Natural killer cell (primary cell): ENCODE results near the gene AUTS2. TPM values are rescaled to one million over a fixed set of nuclear protein-coding genes. Genes with fewer than 3 reads are reported as not detected.

Experiments
- ATAC-seq, 3 donors: fragments of 150-1000 bp in 2 of 3; fragments of 200-7000 bp in 1 of 3; cut with Tn5 transposase; 1 replicate in 1 of 3; 2 replicates in 2 of 3; pipeline ENCODE4 v1.10.0; 2021; ENCODE audit warnings: mild to moderate bottlenecking in 2 of 3, moderate library complexity in 2 of 3
- DNase-seq, 2 donors: peaks; one replicate each; pipeline versions ENCODE4 v3.0.0 to v3.0.0-alpha.2; 2013 to 2021; ENCODE audit warnings: mixed read lengths in 1 of 2
- H3K27ac ChIP-seq: one replicate; pipeline ENCODE4 v1.5.1; 2013; ENCODE audit warnings: mild to moderate bottlenecking, low read length
- H3K27me3 ChIP-seq: one replicate; pipeline ENCODE4 v1.6.1; 2013; ENCODE audit warnings: low read length; ENCODE audit not compliant: control insufficient read depth, insufficient read depth
- H3K36me3 ChIP-seq: one replicate; pipeline ENCODE4 v1.6.1; 2013; ENCODE audit warnings: low read length; ENCODE audit not compliant: control insufficient read depth, insufficient read depth
- H3K4me1 ChIP-seq: one replicate; pipeline ENCODE4 v1.6.1; 2013; ENCODE audit warnings: low read length; ENCODE audit not compliant: control insufficient read depth, insufficient read depth
- H3K4me3 ChIP-seq: one replicate; pipeline ENCODE4 v1.5.1; 2013; ENCODE audit warnings: low read length
- H3K9me3 ChIP-seq: one replicate; pipeline ENCODE4 v1.6.1; 2013; ENCODE audit warnings: low read length; ENCODE audit not compliant: control insufficient read depth, insufficient read depth
- H3K27ac Mint-ChIP-seq, 2 donors: one replicate each; pipeline ENCODE4 v1.8.0; 2022; ENCODE audit warnings: mild to moderate bottlenecking in 2 of 2, mixed read lengths in 2 of 2, moderate library complexity in 1 of 2
- H3K27me3 Mint-ChIP-seq, 2 donors: one replicate each; pipeline ENCODE4 v1.8.0; 2022; ENCODE audit warnings: low read depth in 2 of 2, mixed read lengths in 2 of 2
- H3K36me3 Mint-ChIP-seq: one replicate; pipeline ENCODE4 v1.8.0; 2022; ENCODE audit warnings: mixed read lengths
- H3K4me1 Mint-ChIP-seq, 2 donors: one replicate each; pipeline ENCODE4 v1.8.0; 2022; ENCODE audit warnings: mixed read lengths in 2 of 2
- H3K4me3 Mint-ChIP-seq: one replicate; pipeline ENCODE4 v1.8.0; 2022; ENCODE audit warnings: mild to moderate bottlenecking, moderate library complexity, mixed read lengths
- H3K9me3 Mint-ChIP-seq, 2 donors: one replicate each; pipeline ENCODE4 v1.8.0; 2022; ENCODE audit warnings: mixed read lengths in 2 of 2
- WGBS: methylation state at CpG from one replicate; pipeline ENCODE4 v1.1.7; 2013; ENCODE audit warnings: missing lambda C conversion rate; ENCODE audit not compliant: insufficient coverage; 5-methylcytosine and 5-hydroxymethylcytosine counted together
- intact Hi-C: fragments of 100-400 bp; cut with micrococcal nuclease; formaldehyde crosslinking; loops from one replicate; pipeline ENCODE4 v1.14.2; 2022
- total RNA-seq, 4 donors: library from RNA; stranded (reverse); fragments of 120-200 nt in 1 of 4; gene quantifications; one replicate each; pipeline versions ENCODE4 v1.2.3 to v1.2.4, GENCODE V29; 2013 to 2022
- TF ChIP-seq, protein P1 (sequence below): fragments of 200-600 bp; IDR thresholded peaks from one replicate; pipeline ENCODE4 v1.8.0; 2022; ENCODE audit warnings: antibody characterized with exemption

AUTS2 gene
- total RNA-seq, 3 donors from 2014 or later (not counting 1 experiment from before 2014, with no cell fraction given) = 147 to 197 (median 155) TPM

GRCh38 chr7:70714506-70715038, 1116.3 kb downstream of the AUTS2 start:
- H3K27ac Mint-ChIP-seq = peak overlapping the region; percentile 44 to 53
- TF ChIP-seq, protein P1, sequence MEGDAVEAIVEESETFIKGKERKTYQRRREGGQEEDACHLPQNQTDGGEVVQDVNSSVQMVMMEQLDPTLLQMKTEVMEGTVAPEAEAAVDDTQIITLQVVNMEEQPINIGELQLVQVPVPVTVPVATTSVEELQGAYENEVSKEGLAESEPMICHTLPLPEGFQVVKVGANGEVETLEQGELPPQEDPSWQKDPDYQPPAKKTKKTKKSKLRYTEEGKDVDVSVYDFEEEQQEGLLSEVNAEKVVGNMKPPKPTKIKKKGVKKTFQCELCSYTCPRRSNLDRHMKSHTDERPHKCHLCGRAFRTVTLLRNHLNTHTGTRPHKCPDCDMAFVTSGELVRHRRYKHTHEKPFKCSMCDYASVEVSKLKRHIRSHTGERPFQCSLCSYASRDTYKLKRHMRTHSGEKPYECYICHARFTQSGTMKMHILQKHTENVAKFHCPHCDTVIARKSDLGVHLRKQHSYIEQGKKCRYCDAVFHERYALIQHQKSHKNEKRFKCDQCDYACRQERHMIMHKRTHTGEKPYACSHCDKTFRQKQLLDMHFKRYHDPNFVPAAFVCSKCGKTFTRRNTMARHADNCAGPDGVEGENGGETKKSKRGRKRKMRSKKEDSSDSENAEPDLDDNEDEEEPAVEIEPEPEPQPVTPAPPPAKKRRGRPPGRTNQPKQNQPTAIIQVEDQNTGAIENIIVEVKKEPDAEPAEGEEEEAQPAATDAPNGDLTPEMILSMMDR = no peak
- H3K9me3 ChIP-seq = no peaks in the 10 kb centered on the region
- no peak overlapping the region for H3K4me3 ChIP-seq
- peaks cover 88 to 89% of the 10 kb centered on the region in 2 donors for H3K4me1 Mint-ChIP-seq
- no peak overlapping the region for H3K27ac ChIP-seq
- H3K27me3 Mint-ChIP-seq = no peaks in the 10 kb centered on the region
- H3K9me3 Mint-ChIP-seq = no peaks in the 10 kb centered on the region
- no peaks in the 10 kb centered on the region for H3K27me3 ChIP-seq
- DNase-seq (no peak), ATAC-seq (no peak)
- H3K36me3 Mint-ChIP-seq = no peaks in the 10 kb centered on the region
- 92% methylated on average over 6 of the region's 6 CpGs for WGBS
- no peak overlapping the region for H3K4me3 Mint-ChIP-seq
- intact Hi-C loops = no loop called here
- H3K36me3 ChIP-seq = no peaks in the 10 kb centered on the region
- peaks cover 29% of the 10 kb centered on the region for H3K4me1 ChIP-seq

DNA sequence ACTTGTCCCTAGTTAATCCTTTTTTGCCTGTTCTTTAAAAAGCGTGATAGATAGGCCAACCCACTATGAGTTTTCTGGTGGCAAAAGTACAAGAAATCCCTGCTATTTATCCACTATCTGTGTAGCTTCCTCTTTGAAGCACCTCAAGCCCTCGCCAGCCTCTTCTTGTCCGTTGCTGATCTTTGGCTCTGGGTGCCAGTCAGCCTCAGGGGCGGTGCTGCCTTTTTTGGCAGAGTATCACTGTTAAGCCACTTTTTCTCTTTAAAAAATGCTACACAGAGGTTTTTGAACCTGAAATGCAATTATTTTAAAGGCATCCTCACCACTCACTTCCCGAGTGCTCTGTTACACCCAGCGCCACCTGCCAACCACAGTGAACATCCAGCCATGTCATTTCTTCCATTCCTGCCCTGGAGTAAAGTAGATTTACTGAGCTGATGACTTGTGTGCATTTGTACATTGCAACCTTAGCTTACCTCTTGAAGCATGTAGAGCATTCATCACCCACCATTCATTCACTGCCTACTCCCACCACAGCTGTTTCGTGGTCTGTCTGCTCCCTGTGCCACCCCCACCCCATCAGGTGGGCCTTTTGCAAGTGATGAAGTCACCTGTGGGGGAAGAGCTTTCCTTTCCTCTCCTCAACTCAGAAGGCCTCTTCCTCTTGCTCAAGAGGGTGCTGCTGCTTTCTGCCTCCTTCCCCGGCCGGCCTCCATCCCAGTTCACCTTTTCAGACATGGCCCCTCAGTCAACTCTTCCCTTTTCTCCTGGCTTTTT, 1119.5 kb downstream of the AUTS2 start:
- no peak for DNase-seq

DNA sequence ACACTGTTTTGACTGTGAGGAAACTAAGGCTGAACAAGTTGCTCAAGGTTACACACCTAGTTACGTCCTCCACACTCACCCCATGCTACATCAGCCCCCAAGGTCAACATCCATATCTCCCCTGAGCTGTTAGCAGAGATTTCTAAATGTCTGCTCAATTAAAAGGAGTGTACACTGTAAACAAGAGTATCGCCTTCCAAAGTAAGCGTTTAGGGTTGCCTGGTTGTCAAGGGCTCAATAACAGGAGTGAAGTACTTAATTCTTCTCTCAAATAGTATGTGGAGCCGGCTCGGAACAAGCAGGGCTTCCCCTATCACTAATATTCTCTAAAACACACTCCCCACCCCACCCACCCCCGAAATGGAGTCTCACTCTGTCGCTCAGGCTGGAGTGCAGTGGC, 1120.8 kb downstream of the AUTS2 start:
- TF ChIP-seq, protein P1 = no peak
- Histone ChIP-seq H3K4me3 (no peak overlapping the region), H3K27me3 (no peaks in the 10 kb centered on the region), H3K36me3 (no peaks in the 10 kb centered on the region), H3K27ac (no peak overlapping the region), H3K4me1 (peaks cover 21% of the 10 kb centered on the region), H3K9me3 (no peaks in the 10 kb centered on the region)
- H3K27ac Mint-ChIP-seq = peak overlapping the region; percentile 82 to 84
- no peaks in the 10 kb centered on the region for H3K36me3 Mint-ChIP-seq
- WGBS = 98% methylated on average over 7 of the region's 7 CpGs
- H3K27me3 Mint-ChIP-seq = no peaks in the 10 kb centered on the region
- DNase-seq (no peak), ATAC-seq (no peak)
- intact Hi-C loops = no loop called here
- H3K4me1 Mint-ChIP-seq = peaks cover 84 to 86% of the 10 kb centered on the region in 2 donors
- peak overlapping the region; percentile 51 for H3K4me3 Mint-ChIP-seq
- H3K9me3 Mint-ChIP-seq = no peaks in the 10 kb centered on the region

More for the DNA sequence above, 1119.5 kb downstream of the AUTS2 start:
- H3K4me3 ChIP-seq = no peak overlapping the region
- H3K27ac ChIP-seq = no peak overlapping the region
- no peaks in the 10 kb centered on the region for H3K27me3 ChIP-seq
- Mint-ChIP-seq H3K4me1 (peaks cover 81 to 86% of the 10 kb centered on the region in 2 donors), H3K4me3 (peak overlapping the region; percentile 13), H3K27me3 (no peaks in the 10 kb centered on the region), H3K9me3 (no peaks in the 10 kb centered on the region), H3K36me3 (no peaks in the 10 kb centered on the region), H3K27ac (peak overlapping the region; percentile 82 to 84)
- intact Hi-C loops = no loop called here
- TF ChIP-seq, protein P1 = no peak
- no peaks in the 10 kb centered on the region for H3K36me3 ChIP-seq
- no peak for ATAC-seq
- WGBS = 90% methylated on average over 9 of the region's 9 CpGs
- H3K9me3 ChIP-seq = no peaks in the 10 kb centered on the region
- peaks cover 21% of the 10 kb centered on the region for H3K4me1 ChIP-seq
